MG63 (cell line): Measurements from ENCODE around the gene RPRD1B. TPM values are rescaled to one million over a fixed set of nuclear protein-coding genes. Genes with fewer than 3 reads are reported as not detected.

Experiments
- DNase-seq: peaks from one replicate; pipeline ENCODE4 v3.0.0-alpha.2; 2020
- H3K27me3 ChIP-seq: fragments of 250-450 bp; sonication (Bioruptor Pico); 2 replicates; pipeline ENCODE4 v1.5.1; 2020; ENCODE audit warnings: mild to moderate bottlenecking, moderate library complexity
- H3K36me3 ChIP-seq: fragments of 250-450 bp; sonication (Bioruptor Pico); 2 replicates; pipeline ENCODE4 v1.5.1; 2020; ENCODE audit warnings: mild to moderate bottlenecking, moderate library complexity
- H3K4me3 ChIP-seq: fragments of 250-450 bp; sonication (Bioruptor Pico); 2 replicates; pipeline ENCODE4 v1.5.1; 2020; ENCODE audit warnings: mild to moderate bottlenecking, moderate library complexity
- H3K9me3 ChIP-seq: fragments of 250-450 bp; sonication (Bioruptor Pico); 2 replicates; pipeline ENCODE4 v1.5.1; 2020; ENCODE audit warnings: mild to moderate bottlenecking, moderate library complexity
- total RNA-seq: library from RNA; depleted of rRNA; stranded (reverse); fragments of >200 nt; shearing (Covaris generic); gene quantifications from 2 replicates; pipeline ENCODE4 v1.2.3, GENCODE V29; 2014; ENCODE audit warnings: low replicate concordance

Gene RPRD1B
- total RNA-seq, 1 experiment from 2014 or later = 9.3 TPM

- peaks cover 36% of the 10 kb centered on the region for H3K9me3 ChIP-seq
- H3K27me3 ChIP-seq = no peaks in the 10 kb centered on the region
- DNase-seq = no peak
- no peak overlapping the region for H3K4me3 ChIP-seq
- peaks cover 62% of the 10 kb centered on the region for H3K36me3 ChIP-seq
These were observed 12.3 kb upstream of the RPRD1B start for GRCh38 chr20:38021087-38021772.

- Histone ChIP-seq H3K27me3 (no peaks in the 10 kb centered on the region), H3K4me3 (no peak overlapping the region), H3K36me3 (peaks cover 50% of the 10 kb centered on the region), H3K9me3 (peaks cover 16% of the 10 kb centered on the region)
- peak; percentile 42 for DNase-seq
These were observed 10.2 kb upstream of the RPRD1B start for GRCh38 chr20:38023181-38024001.

- peak; percentile 15 for DNase-seq
- H3K9me3 ChIP-seq = peaks cover 5% of the 10 kb centered on the region
- H3K4me3 ChIP-seq = no peak overlapping the region
- H3K36me3 ChIP-seq = peaks cover 40% of the 10 kb centered on the region
- H3K27me3 ChIP-seq = no peaks in the 10 kb centered on the region
These were observed 9.1 kb upstream of the RPRD1B start for GRCh38 chr20:38024496-38024895.

- Histone ChIP-seq H3K4me3 (no peak overlapping the region), H3K9me3 (peaks cover 8% of the 10 kb centered on the region), H3K36me3 (peaks cover 46% of the 10 kb centered on the region), H3K27me3 (no peaks in the 10 kb centered on the region)
- DNase-seq = no peak
These were observed 4.1 kb upstream of the RPRD1B start for GRCh38 chr20:38029453-38029852.

- Histone ChIP-seq H3K27me3 (no peaks in the 10 kb centered on the region), H3K9me3 (peaks cover 8% of the 10 kb centered on the region), H3K4me3 (peak overlapping the region; percentile 98; the same call in 1 of the 2 replicates), H3K36me3 (peaks cover 57% of the 10 kb centered on the region)
- no peak for DNase-seq
These were observed 1.6 kb upstream of the RPRD1B start for GRCh38 chr20:38031957-38032356.

GRCh38 chr20:38032585-38033329, 789 bp upstream of the RPRD1B start:
- peak overlapping the region; percentile 98 for H3K4me3 ChIP-seq
- H3K27me3 ChIP-seq = no peaks in the 10 kb centered on the region
- H3K9me3 ChIP-seq = peaks cover 8% of the 10 kb centered on the region
- H3K36me3 ChIP-seq = peaks cover 61% of the 10 kb centered on the region
- no peak for DNase-seq

GRCh38 chr20:38034108-38034649, 633 bp downstream of the RPRD1B start:
- no peak for DNase-seq
- Histone ChIP-seq H3K9me3 (peaks cover 8% of the 10 kb centered on the region), H3K4me3 (peak overlapping the region; percentile 98), H3K27me3 (no peaks in the 10 kb centered on the region), H3K36me3 (peaks cover 65% of the 10 kb centered on the region)

GRCh38 chr20:38034961-38035360, 1.4 kb downstream of the RPRD1B start:
- H3K27me3 ChIP-seq = no peaks in the 10 kb centered on the region
- peak overlapping the region; percentile 98 for H3K4me3 ChIP-seq
- peaks cover 71% of the 10 kb centered on the region for H3K36me3 ChIP-seq
- no peak for DNase-seq
- H3K9me3 ChIP-seq = peaks cover 4% of the 10 kb centered on the region

- Histone ChIP-seq H3K36me3 (peaks cover 74% of the 10 kb centered on the region), H3K27me3 (no peaks in the 10 kb centered on the region), H3K4me3 (no peak overlapping the region), H3K9me3 (no peaks in the 10 kb centered on the region)
- DNase-seq = no peak
These were observed 2.8 kb downstream of the RPRD1B start for GRCh38 chr20:38036366-38036765.

GRCh38 chr20:38040276-38040675, 6.7 kb downstream of the RPRD1B start:
- no peak for DNase-seq

GRCh38 chr20:38043512-38044300, 10.2 kb downstream of the RPRD1B start:
- peak; percentile 86 for DNase-seq
- H3K36me3 ChIP-seq = peaks cover 83% of the 10 kb centered on the region

More at GRCh38 chr20:38040276-38040675, 6.7 kb downstream of the RPRD1B start:
- Histone ChIP-seq H3K27me3 (no peaks in the 10 kb centered on the region), H3K36me3 (peaks cover 81% of the 10 kb centered on the region), H3K9me3 (no peaks in the 10 kb centered on the region), H3K4me3 (no peak overlapping the region)

GRCh38 chr20:38044685-38045084, 11.1 kb downstream of the RPRD1B start:
- no peaks in the 10 kb centered on the region for H3K27me3 ChIP-seq
- no peak overlapping the region for H3K4me3 ChIP-seq
- peaks cover 83% of the 10 kb centered on the region for H3K36me3 ChIP-seq
- no peak for DNase-seq
- H3K9me3 ChIP-seq = no peaks in the 10 kb centered on the region

More at GRCh38 chr20:38043512-38044300, 10.2 kb downstream of the RPRD1B start:
- Histone ChIP-seq H3K4me3 (no peak overlapping the region), H3K9me3 (no peaks in the 10 kb centered on the region), H3K27me3 (no peaks in the 10 kb centered on the region)

GRCh38 chr20:38046572-38046971, 13.0 kb downstream of the RPRD1B start:
- Histone ChIP-seq H3K9me3 (no peaks in the 10 kb centered on the region), H3K27me3 (no peaks in the 10 kb centered on the region), H3K4me3 (no peak overlapping the region), H3K36me3 (peaks cover 84% of the 10 kb centered on the region)
- no peak for DNase-seq

GRCh38 chr20:38049800-38050199, 16.3 kb downstream of the RPRD1B start:
- Histone ChIP-seq H3K36me3 (peaks cover 71% of the 10 kb centered on the region), H3K9me3 (no peaks in the 10 kb centered on the region), H3K4me3 (no peak overlapping the region), H3K27me3 (no peaks in the 10 kb centered on the region)
- DNase-seq = peak; percentile 52

- no peak overlapping the region for H3K4me3 ChIP-seq
- peaks cover 62% of the 10 kb centered on the region for H3K36me3 ChIP-seq
- DNase-seq = no peak
- H3K27me3 ChIP-seq = no peaks in the 10 kb centered on the region
- H3K9me3 ChIP-seq = no peaks in the 10 kb centered on the region
These were observed 17.1 kb downstream of the RPRD1B start for GRCh38 chr20:38050686-38051085.

GRCh38 chr20:38052870-38053269, 19.3 kb downstream of the RPRD1B start:
- Histone ChIP-seq H3K36me3 (peaks cover 54% of the 10 kb centered on the region), H3K4me3 (no peak overlapping the region), H3K27me3 (no peaks in the 10 kb centered on the region), H3K9me3 (no peaks in the 10 kb centered on the region)
- no peak for DNase-seq
